MM.1S (cell line): ENCODE results near the gene ACVR1.

Experiments used
- DNase-seq: peaks from one replicate; pipeline ENCODE4 v3.0.0-alpha.2; 2015
- H2AFZ ChIP-seq: fragments of 300-600 bp; sonication (generic); 2 replicates; pipeline ENCODE4 v1.6.0; 2016; ENCODE audit warnings: antibody characterized with exemption, low read length
- H3F3A ChIP-seq: fragments of 300-600 bp; sonication (generic); 2 replicates; pipeline ENCODE4 v1.6.1; 2016; ENCODE audit warnings: mild to moderate bottlenecking, antibody characterized with exemption, low read length, moderate library complexity, mixed read lengths; ENCODE audit not compliant: insufficient read depth
- H3K27ac ChIP-seq: fragments of 300-600 bp; sonication (generic); 2 replicates; pipeline ENCODE4 v1.5.1; 2016; ENCODE audit warnings: mild to moderate bottlenecking, low read length
- H3K27me3 ChIP-seq: fragments of 300-600 bp; sonication (generic); replicated peaks from 2 replicates; pipeline ENCODE4 v1.6.0; 2016; ENCODE audit warnings: low read length; ENCODE audit not compliant: insufficient read depth
- H3K36me3 ChIP-seq: fragments of 300-600 bp; sonication (generic); replicated peaks from 2 replicates; pipeline ENCODE4 v1.6.1; 2016; ENCODE audit warnings: mild to moderate bottlenecking, low read length, mixed read lengths; ENCODE audit not compliant: insufficient read depth
- H3K4me1 ChIP-seq: fragments of 300-600 bp; sonication (generic); 2 replicates; pipeline ENCODE4 v1.6.1; 2016; ENCODE audit warnings: low read length, mixed read lengths
- H3K4me2 ChIP-seq: fragments of 300-600 bp; sonication (generic); 2 replicates; pipeline ENCODE4 v1.6.0; 2016; ENCODE audit warnings: low read depth, low read length
- H3K4me3 ChIP-seq: fragments of 300-600 bp; sonication (generic); 2 replicates; pipeline ENCODE4 v1.5.1; 2016; ENCODE audit warnings: low read length, mixed read lengths
- H3K79me2 ChIP-seq: fragments of 300-600 bp; sonication (generic); 2 replicates; pipeline ENCODE4 v1.6.1; 2016; ENCODE audit warnings: mixed run types, low read length, mixed read lengths
- H3K9ac ChIP-seq: fragments of 300-600 bp; sonication (generic); 2 replicates; pipeline ENCODE4 v1.6.1; 2016; ENCODE audit warnings: low read length, mixed read lengths
- H3K9me2 ChIP-seq: fragments of 300-600 bp; sonication (generic); replicated peaks from 2 replicates; pipeline ENCODE4 v1.6.1; 2016; ENCODE audit warnings: mild to moderate bottlenecking, low read length, mixed read lengths; ENCODE audit not compliant: insufficient read depth
- H3K9me3 ChIP-seq: fragments of 300-600 bp; sonication (generic); replicated peaks from 2 replicates; pipeline ENCODE4 v1.6.1; 2016; ENCODE audit warnings: mild to moderate bottlenecking, low read length, mixed read lengths; ENCODE audit not compliant: insufficient read depth
- H4K20me1 ChIP-seq: fragments of 300-600 bp; sonication (generic); 2 replicates; pipeline ENCODE4 v1.6.1; 2016; ENCODE audit warnings: mild to moderate bottlenecking, low read length, moderate library complexity, mixed read lengths; ENCODE audit not compliant: insufficient read depth
- EZH2 ChIP-seq: fragments of 300-600 bp; sonication (generic); optimal IDR thresholded peaks from 2 replicates; pipeline ENCODE3; 2017; ENCODE audit warnings: low read depth, mild to moderate bottlenecking, antibody characterized with exemption, low read length, mixed read lengths
- EZH2phosphoT487 ChIP-seq: fragments of 300-600 bp; sonication (generic); IDR thresholded peaks from 2 replicates; pipeline ENCODE4 v1.6.1; 2018; ENCODE audit warnings: antibody characterized with exemption, low read length
- TF ChIP-seq, protein P1 (sequence below): fragments of 300-600 bp; sonication (generic); IDR thresholded peaks from 2 replicates; pipeline ENCODE4 v1.5.1; 2016; ENCODE audit warnings: antibody characterized with exemption, low read length, mixed read lengths

ACVR1 gene

DNA sequence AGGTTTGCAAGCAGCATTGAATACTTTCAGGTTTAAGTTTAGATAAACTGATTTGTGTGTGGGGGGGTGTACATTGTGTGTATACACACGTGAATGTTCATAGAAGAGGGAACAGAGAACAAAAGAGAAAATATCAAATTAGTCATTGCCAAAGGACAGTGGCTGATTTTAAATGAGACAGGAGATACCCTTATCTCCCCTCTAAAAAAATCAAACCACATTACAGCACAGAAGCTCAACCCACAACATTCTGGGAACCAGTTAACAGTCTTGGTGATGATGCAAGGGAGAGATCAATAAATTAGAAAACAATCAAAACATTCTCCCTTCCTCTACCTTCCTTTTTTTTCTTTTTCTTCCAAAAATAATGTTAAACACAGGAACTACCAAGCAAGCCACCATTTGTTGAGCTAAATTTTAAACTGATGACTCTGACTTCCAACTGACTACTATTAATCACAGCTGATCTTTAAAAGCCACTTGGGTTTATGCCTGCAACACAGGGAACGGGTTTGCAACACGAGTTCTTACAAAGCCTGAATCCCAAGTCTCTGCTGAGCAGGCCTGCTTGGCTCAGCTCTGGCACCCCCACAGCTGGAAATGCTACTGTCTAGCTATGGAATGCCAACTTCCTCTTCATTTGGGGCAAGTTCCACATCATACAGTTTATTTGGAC is 128.3 kb downstream of the ACVR1 start:
- H3K27me3 ChIP-seq: no peaks in the 10 kb centered on the region
- no peaks in the 10 kb centered on the region for H3F3A ChIP-seq
- no peak overlapping the region for H3K9ac ChIP-seq
- DNase-seq: no peak
- H3K9me3 ChIP-seq: no peaks in the 10 kb centered on the region
- no peaks in the 10 kb centered on the region for H3K36me3 ChIP-seq
- no peak overlapping the region for H2AFZ ChIP-seq
- H4K20me1 ChIP-seq: no peaks in the 10 kb centered on the region
- H3K4me2 ChIP-seq: no peak overlapping the region
- H3K79me2 ChIP-seq: no peaks in the 10 kb centered on the region
- H3K4me1 ChIP-seq: no peaks in the 10 kb centered on the region
- H3K9me2 ChIP-seq: no peaks in the 10 kb centered on the region
- no peak overlapping the region for H3K4me3 ChIP-seq
- TF ChIP-seq, protein P1, sequence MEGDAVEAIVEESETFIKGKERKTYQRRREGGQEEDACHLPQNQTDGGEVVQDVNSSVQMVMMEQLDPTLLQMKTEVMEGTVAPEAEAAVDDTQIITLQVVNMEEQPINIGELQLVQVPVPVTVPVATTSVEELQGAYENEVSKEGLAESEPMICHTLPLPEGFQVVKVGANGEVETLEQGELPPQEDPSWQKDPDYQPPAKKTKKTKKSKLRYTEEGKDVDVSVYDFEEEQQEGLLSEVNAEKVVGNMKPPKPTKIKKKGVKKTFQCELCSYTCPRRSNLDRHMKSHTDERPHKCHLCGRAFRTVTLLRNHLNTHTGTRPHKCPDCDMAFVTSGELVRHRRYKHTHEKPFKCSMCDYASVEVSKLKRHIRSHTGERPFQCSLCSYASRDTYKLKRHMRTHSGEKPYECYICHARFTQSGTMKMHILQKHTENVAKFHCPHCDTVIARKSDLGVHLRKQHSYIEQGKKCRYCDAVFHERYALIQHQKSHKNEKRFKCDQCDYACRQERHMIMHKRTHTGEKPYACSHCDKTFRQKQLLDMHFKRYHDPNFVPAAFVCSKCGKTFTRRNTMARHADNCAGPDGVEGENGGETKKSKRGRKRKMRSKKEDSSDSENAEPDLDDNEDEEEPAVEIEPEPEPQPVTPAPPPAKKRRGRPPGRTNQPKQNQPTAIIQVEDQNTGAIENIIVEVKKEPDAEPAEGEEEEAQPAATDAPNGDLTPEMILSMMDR: no peak
- H3K27ac ChIP-seq: no peak overlapping the region

DNA sequence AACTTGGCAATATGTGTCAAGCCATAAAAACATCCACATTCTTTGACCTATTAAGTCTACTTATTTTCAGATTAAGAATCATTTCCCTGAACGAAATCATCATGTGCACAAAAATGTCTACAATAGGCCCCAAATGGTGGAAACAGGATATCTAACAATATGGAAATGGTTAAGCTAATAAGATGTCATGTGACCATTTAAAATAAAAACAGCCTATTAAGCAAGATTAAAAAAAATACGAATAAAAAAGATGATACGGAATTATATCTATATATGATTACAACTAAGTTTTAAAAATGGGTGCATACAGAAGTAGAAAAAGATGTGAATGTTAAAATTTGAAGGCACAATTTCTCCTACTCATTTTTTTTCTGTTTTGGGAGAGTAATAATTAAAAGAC is 128.8 kb downstream of the ACVR1 start:
- TF ChIP-seq, protein P1: no peak
- no peak for TF ChIP-seq EZH2phosphoT487
- TF ChIP-seq EZH2: no peak
- H3K9me3 ChIP-seq: no peaks in the 10 kb centered on the region
- H3K79me2 ChIP-seq: no peaks in the 10 kb centered on the region
- no peak overlapping the region for H3K9ac ChIP-seq
- no peak overlapping the region for H3K27ac ChIP-seq
- no peak overlapping the region for H3K4me2 ChIP-seq
- no peaks in the 10 kb centered on the region for H4K20me1 ChIP-seq
- H3K9me2 ChIP-seq: no peaks in the 10 kb centered on the region
- no peaks in the 10 kb centered on the region for H3K4me1 ChIP-seq
- H2AFZ ChIP-seq: no peak overlapping the region
- H3K36me3 ChIP-seq: no peaks in the 10 kb centered on the region
- no peak overlapping the region for H3K4me3 ChIP-seq
- H3K27me3 ChIP-seq: no peaks in the 10 kb centered on the region
- no peaks in the 10 kb centered on the region for H3F3A ChIP-seq
- no peak for DNase-seq

GRCh38 chr2:157746234-157746950 is 129.7 kb downstream of the ACVR1 start:
- no peaks in the 10 kb centered on the region for H3K9me3 ChIP-seq
- H3K9ac ChIP-seq: no peak overlapping the region
- no peaks in the 10 kb centered on the region for H3K79me2 ChIP-seq
- H3K4me1 ChIP-seq: no peaks in the 10 kb centered on the region
- no peak overlapping the region for H3K4me3 ChIP-seq
- no peaks in the 10 kb centered on the region for H3K27me3 ChIP-seq
- no peaks in the 10 kb centered on the region for H3K36me3 ChIP-seq
- DNase-seq: no peak
- no peaks in the 10 kb centered on the region for H3F3A ChIP-seq
- H3K4me2 ChIP-seq: no peak overlapping the region
- no peak for TF ChIP-seq EZH2phosphoT487
- TF ChIP-seq EZH2: no peak
- TF ChIP-seq, protein P1: no peak
- no peak overlapping the region for H2AFZ ChIP-seq
- H3K27ac ChIP-seq: no peak overlapping the region
- H4K20me1 ChIP-seq: no peaks in the 10 kb centered on the region
- H3K9me2 ChIP-seq: no peaks in the 10 kb centered on the region
